MG63 (cell line): Measurements from ENCODE around the gene HSCB. TPM values are rescaled to one million over a fixed set of nuclear protein-coding genes. Genes with fewer than 3 reads are reported as not detected.
"Not testable (repeated sequence)": the region's sequence is repeated elsewhere in the genome, so short reads cannot be mapped to it uniquely, and the experiment has no call there.

Source experiments
- DNase-seq: peaks from one replicate; pipeline ENCODE4 v3.0.0-alpha.2; 2020
- H3K27me3 ChIP-seq: fragments of 250-450 bp; sonication (Bioruptor Pico); 2 replicates; pipeline ENCODE4 v1.5.1; 2020; ENCODE audit warnings: mild to moderate bottlenecking, moderate library complexity
- H3K36me3 ChIP-seq: fragments of 250-450 bp; sonication (Bioruptor Pico); 2 replicates; pipeline ENCODE4 v1.5.1; 2020; ENCODE audit warnings: mild to moderate bottlenecking, moderate library complexity
- H3K4me3 ChIP-seq: fragments of 250-450 bp; sonication (Bioruptor Pico); 2 replicates; pipeline ENCODE4 v1.5.1; 2020; ENCODE audit warnings: mild to moderate bottlenecking, moderate library complexity
- H3K9me3 ChIP-seq: fragments of 250-450 bp; sonication (Bioruptor Pico); 2 replicates; pipeline ENCODE4 v1.5.1; 2020; ENCODE audit warnings: mild to moderate bottlenecking, moderate library complexity
- total RNA-seq: library from RNA; depleted of rRNA; stranded (reverse); fragments of >200 nt; shearing (Covaris generic); gene quantifications from 2 replicates; pipeline ENCODE4 v1.2.3, GENCODE V29; 2014; ENCODE audit warnings: low replicate concordance

Gene HSCB
- total RNA-seq, 1 experiment from 2014 or later = 16.2 TPM

- no peak overlapping the region for H3K4me3 ChIP-seq
- no peaks in the 10 kb centered on the region for H3K27me3 ChIP-seq
- H3K36me3 ChIP-seq = peaks cover 25% of the 10 kb centered on the region
- H3K9me3 ChIP-seq = no peaks in the 10 kb centered on the region
- DNase-seq = no peak
These were observed 11.7 kb upstream of the HSCB start for GRCh38 chr22:28730179-28730578.

DNA sequence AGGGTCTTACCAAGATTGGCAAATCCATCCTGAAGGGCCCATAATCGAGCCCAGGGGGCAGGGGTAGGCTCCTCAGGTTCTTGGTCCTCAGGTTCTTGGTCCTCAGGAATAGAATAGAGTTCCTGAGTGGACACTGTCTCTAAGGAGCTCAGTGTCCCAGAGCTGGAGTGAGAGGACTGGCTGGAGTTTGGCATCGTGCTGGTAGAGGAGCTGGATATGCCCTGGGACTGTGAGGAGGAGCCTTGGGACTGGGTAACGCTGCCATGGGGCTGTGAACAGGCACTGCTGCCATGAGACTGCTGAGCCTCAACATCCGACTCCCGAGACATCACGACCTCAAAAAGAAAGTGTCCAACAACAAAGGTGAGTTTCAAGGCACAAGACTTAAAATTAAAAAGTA, 7.4 kb upstream of the HSCB start:
- H3K27me3 ChIP-seq = no peaks in the 10 kb centered on the region
- H3K4me3 ChIP-seq = no peak overlapping the region
- no peak for DNase-seq
- no peaks in the 10 kb centered on the region for H3K9me3 ChIP-seq
- H3K36me3 ChIP-seq = peaks cover 21% of the 10 kb centered on the region

DNA sequence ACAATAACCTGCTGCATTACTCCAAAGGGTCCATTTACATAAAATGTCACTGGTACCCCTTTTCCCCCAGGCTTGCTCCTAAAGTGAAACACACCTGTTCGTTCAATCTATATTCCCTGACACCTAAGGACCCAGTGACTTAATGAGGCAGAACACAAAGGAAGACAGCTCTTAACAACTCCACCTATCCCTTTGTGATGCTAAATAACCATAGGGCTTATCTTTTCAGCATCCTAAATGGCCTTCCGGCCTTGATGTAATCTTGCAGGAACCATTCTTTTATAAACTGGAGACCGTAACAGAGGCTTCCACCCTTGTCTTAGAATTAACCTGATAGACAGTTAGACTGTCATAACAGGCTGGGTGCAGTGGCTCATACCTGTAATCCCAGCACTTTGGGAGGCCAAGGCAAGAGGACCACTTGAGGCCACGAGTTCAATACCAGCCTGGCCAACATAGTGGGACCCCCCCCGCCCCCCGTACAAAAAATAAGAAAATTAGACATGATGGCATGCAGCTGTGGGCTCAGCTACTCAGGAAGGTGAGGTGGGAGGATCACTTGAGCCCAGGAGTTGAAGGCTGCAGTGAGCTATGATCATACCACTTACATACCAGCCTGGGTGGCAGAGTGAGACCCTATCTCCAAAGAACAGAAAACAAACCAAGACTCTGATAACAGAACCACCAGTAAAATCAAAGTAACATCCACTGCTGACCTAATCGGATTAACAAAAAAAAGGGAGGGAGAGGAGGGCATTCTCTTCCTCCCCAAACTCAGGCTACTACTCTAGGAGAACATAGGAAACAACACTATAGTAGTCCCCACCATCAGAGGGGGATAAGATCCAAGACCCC, 5.3 kb upstream of the HSCB start:
- DNase-seq = no peak
- H3K27me3 ChIP-seq = no peaks in the 10 kb centered on the region
- H3K9me3 ChIP-seq = no peaks in the 10 kb centered on the region
- no peak overlapping the region for H3K4me3 ChIP-seq
- H3K36me3 ChIP-seq = peaks cover 21% of the 10 kb centered on the region

DNA sequence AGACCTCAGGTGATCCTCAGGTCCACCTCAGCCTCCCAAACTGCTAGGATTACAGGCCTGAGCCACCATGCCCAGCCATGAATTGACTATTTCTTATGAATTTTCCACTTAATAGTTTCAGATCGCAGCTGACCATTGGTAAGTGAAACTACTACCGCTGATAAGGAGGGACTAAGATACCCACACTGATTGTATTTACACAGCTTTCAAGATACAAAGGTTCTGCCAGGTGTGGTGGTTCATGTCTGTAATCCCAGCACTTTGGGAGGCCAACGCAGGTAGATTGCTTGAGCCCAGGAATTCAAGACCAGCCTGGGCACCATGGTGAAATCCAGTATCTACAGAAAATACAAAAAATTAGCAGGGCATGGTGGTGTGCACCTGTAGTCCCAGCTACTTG, 4.1 kb upstream of the HSCB start:
- no peaks in the 10 kb centered on the region for H3K27me3 ChIP-seq
- H3K4me3 ChIP-seq = no peak overlapping the region
- H3K9me3 ChIP-seq = no peaks in the 10 kb centered on the region
- DNase-seq = no peak
- peaks cover 19% of the 10 kb centered on the region for H3K36me3 ChIP-seq

DNA sequence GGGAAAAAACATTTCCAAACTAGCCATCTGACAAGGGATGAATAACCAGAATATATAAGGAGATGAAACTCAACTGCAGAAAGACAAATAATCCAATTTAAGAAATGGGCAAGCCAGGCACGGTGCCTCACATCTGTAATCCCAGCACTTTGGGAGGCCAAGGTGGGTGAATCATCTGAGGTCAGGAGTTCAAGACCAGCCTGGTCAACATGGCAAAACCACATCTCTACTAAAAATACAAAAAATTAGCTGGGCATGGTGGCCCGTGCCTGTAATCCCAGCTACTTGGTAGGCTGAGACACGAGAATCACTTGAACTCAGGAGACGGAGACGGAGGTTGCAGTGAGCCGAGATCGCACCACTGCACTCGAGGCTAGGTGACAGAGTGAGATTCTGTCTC, 3.0 kb upstream of the HSCB start:
- DNase-seq = peak; percentile 58
- not testable (repeated sequence) for H3K9me3 ChIP-seq, H3K4me3 ChIP-seq, H3K27me3 ChIP-seq
- H3K36me3 ChIP-seq = peaks cover 17% of the 10 kb centered on the region

DNA sequence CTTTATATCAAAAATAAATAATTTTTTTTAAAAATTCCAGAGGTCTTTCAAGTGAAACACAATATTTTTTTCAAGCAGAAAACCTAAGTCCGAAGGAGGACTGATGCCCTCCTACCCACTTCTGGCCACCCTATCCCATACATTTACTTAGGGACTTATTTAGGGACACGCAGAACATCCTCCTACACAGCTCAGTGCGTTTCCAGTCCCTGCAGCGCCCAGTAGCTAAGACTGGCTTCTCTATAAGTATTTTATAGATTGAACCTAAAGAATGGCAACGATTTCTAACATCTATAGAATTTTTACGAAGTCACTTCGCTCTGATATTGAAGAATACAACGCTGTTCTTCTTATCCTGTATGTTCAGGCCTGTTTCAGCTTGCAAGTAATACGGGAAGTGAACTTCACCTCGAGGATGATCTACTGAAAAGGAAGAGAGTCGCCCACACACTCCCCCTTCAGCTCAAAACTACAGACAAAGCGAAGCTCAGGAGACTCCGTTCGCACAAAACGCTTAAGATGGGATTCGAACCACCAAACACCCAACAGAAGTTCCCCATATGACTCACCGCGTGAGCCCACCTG, 547 bp upstream of the HSCB start:
- Histone ChIP-seq H3K9me3 (no peaks in the 10 kb centered on the region), H3K27me3 (no peaks in the 10 kb centered on the region), H3K4me3 (peak overlapping the region; percentile 96), H3K36me3 (peaks cover 29% of the 10 kb centered on the region)
- DNase-seq = no peak

- Histone ChIP-seq H3K9me3 (no peaks in the 10 kb centered on the region), H3K27me3 (no peaks in the 10 kb centered on the region), H3K36me3 (peaks cover 30% of the 10 kb centered on the region), H3K4me3 (peak overlapping the region; percentile 96)
- DNase-seq = no peak
These were observed 723 bp downstream of the HSCB start for GRCh38 chr22:28742562-28742962.

DNA sequence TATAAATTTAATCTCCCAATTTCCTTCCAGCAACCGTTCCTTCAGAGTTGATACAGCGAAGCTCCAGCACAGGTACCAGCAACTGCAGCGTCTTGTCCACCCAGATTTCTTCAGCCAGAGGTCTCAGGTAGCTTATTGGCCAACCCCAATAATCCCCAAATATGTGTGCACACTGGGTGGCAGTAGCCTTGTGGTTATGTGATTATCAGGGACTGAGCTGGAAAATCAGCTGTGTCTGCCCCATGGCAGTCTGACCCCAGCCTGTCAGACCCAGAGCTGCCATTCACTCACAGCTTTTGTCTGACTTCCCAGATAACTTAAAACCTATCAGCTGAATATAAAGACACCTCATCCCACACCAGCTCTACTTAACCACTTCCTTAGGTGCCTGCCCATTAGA, 2.0 kb downstream of the HSCB start:
- no peak for DNase-seq
- Histone ChIP-seq H3K9me3 (no peaks in the 10 kb centered on the region), H3K27me3 (no peaks in the 10 kb centered on the region), H3K36me3 (peaks cover 36% of the 10 kb centered on the region), H3K4me3 (no peak overlapping the region)

GRCh38 chr22:28750471-28750881, 8.6 kb downstream of the HSCB start:
- Histone ChIP-seq H3K9me3 (no peaks in the 10 kb centered on the region), H3K36me3 (peaks cover 27% of the 10 kb centered on the region), H3K4me3 (no peak overlapping the region), H3K27me3 (no peaks in the 10 kb centered on the region)
- DNase-seq = peak; percentile 5

DNA sequence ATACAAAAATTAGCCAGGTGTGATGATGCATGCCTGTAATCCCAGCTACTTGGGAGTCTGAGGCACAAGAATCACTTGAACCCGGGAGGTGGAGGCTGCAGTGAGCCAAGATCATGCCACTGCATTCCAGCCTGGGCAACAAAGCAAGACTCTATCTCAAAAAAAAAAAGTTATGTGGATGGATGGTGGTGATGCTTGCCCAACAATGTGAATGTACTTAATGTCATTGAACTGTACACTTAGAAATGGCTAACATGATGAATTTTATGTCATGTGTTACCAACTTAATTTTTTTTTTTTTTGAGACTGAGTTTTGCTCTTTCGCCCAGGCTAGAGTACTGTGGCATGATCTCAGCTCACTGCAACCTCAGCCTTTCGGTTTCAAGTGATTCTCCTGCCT, 12.7 kb downstream of the HSCB start:
- H3K36me3 ChIP-seq, DNase-seq, H3K4me3 ChIP-seq, H3K9me3 ChIP-seq, H3K27me3 ChIP-seq: not testable (repeated sequence)

DNA sequence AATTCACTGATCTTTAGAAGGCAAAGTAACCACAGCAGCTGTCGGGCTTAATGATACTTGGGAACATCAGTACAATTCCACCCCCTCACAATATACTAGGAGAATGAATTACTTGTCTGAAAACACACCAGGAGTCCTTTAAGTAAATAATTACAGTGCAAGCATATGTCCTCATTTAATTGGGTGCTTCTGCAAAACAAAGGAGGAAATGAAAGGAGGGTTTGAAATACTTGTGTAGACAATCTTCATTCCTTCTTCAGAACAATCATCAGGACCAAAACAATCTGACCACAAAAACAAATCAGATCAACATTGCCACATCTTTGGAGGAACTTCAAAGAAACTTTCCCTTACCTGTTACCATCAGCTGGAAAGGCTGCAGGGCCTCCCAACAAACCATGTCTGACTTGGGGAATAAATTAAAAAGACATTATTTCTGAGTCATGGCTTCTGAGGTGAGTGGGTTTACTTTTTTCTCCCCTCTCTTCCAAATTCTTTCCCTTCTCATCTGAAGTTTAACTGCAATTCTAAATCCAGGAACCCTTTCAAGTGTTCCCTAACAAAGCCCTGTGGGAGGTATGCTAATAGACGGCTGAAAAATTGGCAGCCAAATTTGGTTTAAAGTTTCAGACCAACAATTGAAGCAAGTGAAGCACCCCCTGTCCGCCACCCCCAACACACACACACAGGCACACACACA, 18.2 kb downstream of the HSCB start:
- H3K27me3 ChIP-seq = no peaks in the 10 kb centered on the region
- no peaks in the 10 kb centered on the region for H3K36me3 ChIP-seq
- DNase-seq = no peak
- no peak overlapping the region for H3K4me3 ChIP-seq
- H3K9me3 ChIP-seq = no peaks in the 10 kb centered on the region

- Histone ChIP-seq H3K36me3 (no peaks in the 10 kb centered on the region), H3K9me3 (no peaks in the 10 kb centered on the region), H3K4me3 (no peak overlapping the region), H3K27me3 (no peaks in the 10 kb centered on the region)
- DNase-seq = no peak
These were observed 19.6 kb downstream of the HSCB start for GRCh38 chr22:28761449-28761755.

DNA sequence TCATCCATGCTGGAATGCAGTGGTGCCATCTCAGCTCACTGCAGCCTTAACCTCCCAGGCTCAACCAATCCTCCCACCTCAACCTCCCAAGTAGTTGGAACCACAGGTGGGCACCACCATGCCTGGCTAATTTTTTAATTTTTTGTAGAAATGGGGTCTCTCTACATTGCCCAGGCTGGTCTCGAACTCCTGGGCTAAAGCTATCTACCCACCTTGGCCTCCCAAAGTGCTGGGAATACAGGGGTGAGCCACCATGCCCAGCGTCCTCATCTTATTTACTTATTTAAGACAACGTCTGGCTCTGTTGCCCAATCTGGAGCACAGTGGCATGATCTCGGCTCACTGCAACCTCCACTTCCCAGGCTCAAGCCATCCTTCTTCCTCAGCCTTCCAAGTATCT, 20.2 kb downstream of the HSCB start:
- not testable (repeated sequence) for H3K36me3 ChIP-seq, H3K27me3 ChIP-seq, DNase-seq, H3K9me3 ChIP-seq, H3K4me3 ChIP-seq

- H3K4me3 ChIP-seq = no peak overlapping the region
- no peaks in the 10 kb centered on the region for H3K9me3 ChIP-seq
- DNase-seq = no peak
- no peaks in the 10 kb centered on the region for H3K27me3 ChIP-seq
- no peaks in the 10 kb centered on the region for H3K36me3 ChIP-seq
These were observed 24.8 kb downstream of the HSCB start for GRCh38 chr22:28766628-28767027.

GRCh38 chr22:28768701-28769393, 27.0 kb downstream of the HSCB start:
- no peaks in the 10 kb centered on the region for H3K27me3 ChIP-seq
- DNase-seq = no peak

GRCh38 chr22:28769394-28770085, 27.7 kb downstream of the HSCB start:
- H3K27me3 ChIP-seq = no peaks in the 10 kb centered on the region
- DNase-seq = no peak
- no peaks in the 10 kb centered on the region for H3K9me3 ChIP-seq
- H3K36me3 ChIP-seq = peaks cover 3% of the 10 kb centered on the region
- no peak overlapping the region for H3K4me3 ChIP-seq

More at GRCh38 chr22:28768701-28769393, 27.0 kb downstream of the HSCB start:
- no peak overlapping the region for H3K4me3 ChIP-seq
- no peaks in the 10 kb centered on the region for H3K36me3 ChIP-seq
- no peaks in the 10 kb centered on the region for H3K9me3 ChIP-seq
